Gastrocnemius medialis (tissue), 4 donors: ENCODE measurements around the gene NUDCD3.

Experiments
- CTCF ChIP-seq, 5 experiments: fragments of 450-650 bp in 3 of 5; fragments of 200-600 bp in 2 of 5; sonication (generic) in 2 of 5; IDR thresholded peaks in 4 of 5; conservative IDR thresholded peaks in 1 of 5; 1 replicate in 4 of 5; 2 replicates in 1 of 5; pipeline ENCODE4 v1.5.1; 2016 to 2019; ENCODE audit warnings: antibody characterized with exemption in 5 of 5, mild to moderate bottlenecking in 3 of 5, moderate library complexity in 3 of 5
- POLR2A ChIP-seq, 2 donors: fragments of 450-650 bp; IDR thresholded peaks; one replicate each; pipeline ENCODE4 v1.6.1; 2017; ENCODE audit warnings: antibody characterized with exemption in 2 of 2, mild to moderate bottlenecking in 2 of 2, moderate library complexity in 2 of 2

GRCh38 chr7:44486693-44487092 lies 3.8 kb downstream of the NUDCD3 start:
- no peak for TF ChIP-seq CTCF (IDR thresholded peaks at IDR 0.05 in 4 of 5, conservative IDR thresholded peaks at IDR 0.05 in 1 of 5)
- TF ChIP-seq POLR2A (IDR thresholded peaks at IDR 0.05): no peak
